ENCODE results near the gene DFFA.

DNA sequence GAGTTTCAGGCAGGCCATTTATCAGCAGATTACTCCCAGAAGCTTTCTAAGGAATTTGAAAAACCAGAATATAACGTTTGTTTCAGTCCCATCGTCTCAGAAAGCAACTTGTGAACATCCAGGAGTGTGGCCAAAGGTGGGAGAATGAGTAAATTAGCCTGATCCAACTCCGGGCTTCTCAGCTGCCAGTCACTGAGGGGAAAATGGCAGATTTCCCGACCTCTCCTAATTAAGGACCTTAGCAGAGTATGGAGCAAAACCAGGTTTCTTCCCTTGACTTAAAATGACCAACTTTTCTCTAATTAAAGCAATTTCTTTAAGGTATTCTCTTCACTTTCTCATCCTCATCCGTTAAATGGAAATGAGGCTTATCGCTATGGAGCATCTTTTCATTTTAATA lies 21.5 kb downstream of the DFFA start:
- TF ChIP-seq EZH2 (IDR thresholded peaks at IDR 0.05; ENCODE audit: borderline replicate concordance, low read depth, low read length, poor library complexity, severe bottlenecking), result no peak
- TF ChIP-seq, protein P1, sequence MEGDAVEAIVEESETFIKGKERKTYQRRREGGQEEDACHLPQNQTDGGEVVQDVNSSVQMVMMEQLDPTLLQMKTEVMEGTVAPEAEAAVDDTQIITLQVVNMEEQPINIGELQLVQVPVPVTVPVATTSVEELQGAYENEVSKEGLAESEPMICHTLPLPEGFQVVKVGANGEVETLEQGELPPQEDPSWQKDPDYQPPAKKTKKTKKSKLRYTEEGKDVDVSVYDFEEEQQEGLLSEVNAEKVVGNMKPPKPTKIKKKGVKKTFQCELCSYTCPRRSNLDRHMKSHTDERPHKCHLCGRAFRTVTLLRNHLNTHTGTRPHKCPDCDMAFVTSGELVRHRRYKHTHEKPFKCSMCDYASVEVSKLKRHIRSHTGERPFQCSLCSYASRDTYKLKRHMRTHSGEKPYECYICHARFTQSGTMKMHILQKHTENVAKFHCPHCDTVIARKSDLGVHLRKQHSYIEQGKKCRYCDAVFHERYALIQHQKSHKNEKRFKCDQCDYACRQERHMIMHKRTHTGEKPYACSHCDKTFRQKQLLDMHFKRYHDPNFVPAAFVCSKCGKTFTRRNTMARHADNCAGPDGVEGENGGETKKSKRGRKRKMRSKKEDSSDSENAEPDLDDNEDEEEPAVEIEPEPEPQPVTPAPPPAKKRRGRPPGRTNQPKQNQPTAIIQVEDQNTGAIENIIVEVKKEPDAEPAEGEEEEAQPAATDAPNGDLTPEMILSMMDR (conservative IDR thresholded peaks at IDR 0.05; ENCODE audit: low read depth, low read length), result no peak
